PC-3 (cell line): ENCODE results near the gene HK1. TPM values are rescaled to one million over a fixed set of nuclear protein-coding genes. Genes with fewer than 3 reads are reported as not detected.

ENCODE experiments used
- ATAC-seq: fragments of 200-7000 bp; cut with Tn5 transposase; 2 replicates; pipeline ENCODE4 v1.9.1; 2020; ENCODE audit warnings: mild to moderate bottlenecking, moderate library complexity
- BruUV-seq: library from RNA; stranded (reverse); fragments of 400-500 nt; replicated peaks from 2 replicates; lab custom pipeline; 2021; lab: Mats Ljungman, UMichigan
- CTCF ChIA-PET: fragments of 300-600 bp; sonication (Branson Sonifier 250); formaldehyde crosslinking; loops from one replicate; lab custom pipeline; 2022; ENCODE audit warnings: antibody characterized with exemption; lab: Charles Lee
- POLR2A ChIA-PET: fragments of 300-600 bp; sonication (Branson Sonifier 250); formaldehyde crosslinking; loops from one replicate; lab custom pipeline; 2022; ENCODE audit warnings: antibody characterized with exemption; ENCODE audit not compliant: unreplicated experiment; lab: Charles Lee
- DNase-seq: peaks from one replicate; pipeline ENCODE4 v3.0.0-alpha.2; 2015
- H2AFZ ChIP-seq: fragments of 300-600 bp; sonication (generic); 2 replicates; pipeline ENCODE4 v1.6.0; 2016; ENCODE audit warnings: antibody characterized with exemption, low read length
- H3F3A ChIP-seq: fragments of 300-600 bp; sonication (generic); one replicate; pipeline ENCODE4 v1.6.0; 2017; ENCODE audit warnings: antibody characterized with exemption, low read length, control low read depth, mild to moderate bottlenecking; ENCODE audit not compliant: unreplicated experiment
- H3K27ac ChIP-seq: fragments of 300-600 bp; sonication (generic); 2 replicates; pipeline ENCODE4 v1.5.1; 2016; ENCODE audit warnings: mild to moderate bottlenecking, low read length
- H3K27me3 ChIP-seq: fragments of 300-600 bp; sonication (generic); 2 replicates; pipeline ENCODE4 v1.6.1; 2016; ENCODE audit warnings: low read length, mixed read lengths
- H3K36me3 ChIP-seq: fragments of 300-600 bp; sonication (generic); 2 replicates; pipeline ENCODE4 v1.6.1; 2016; ENCODE audit warnings: low read depth, mixed run types, low read length, mixed read lengths
- H3K4me1 ChIP-seq: fragments of 300-600 bp; sonication (generic); 2 replicates; pipeline ENCODE4 v1.5.1; 2016; ENCODE audit warnings: low read length; ENCODE audit not compliant: insufficient read depth
- H3K4me2 ChIP-seq: fragments of 300-600 bp; sonication (generic); 2 replicates; pipeline ENCODE4 v1.6.0; 2016; ENCODE audit warnings: low read length
- H3K4me3 ChIP-seq: fragments of 300-600 bp; sonication (generic); 2 replicates; pipeline ENCODE4 v1.5.1; 2016; ENCODE audit warnings: mild to moderate bottlenecking, low read length, mixed read lengths
- H3K79me2 ChIP-seq: fragments of 300-600 bp; sonication (generic); 2 replicates; pipeline ENCODE4 v1.6.1; 2017; ENCODE audit warnings: low read length, mixed read lengths
- H3K9ac ChIP-seq: fragments of 300-600 bp; sonication (generic); 2 replicates; pipeline ENCODE4 v1.6.0; 2016; ENCODE audit warnings: mild to moderate bottlenecking, low read length
- H3K9me2 ChIP-seq: fragments of 300-600 bp; sonication (generic); replicated peaks from 2 replicates; pipeline ENCODE4 v1.6.1; 2016; ENCODE audit warnings: mixed run types, low read length, mixed read lengths
- H3K9me3 ChIP-seq: fragments of 300-600 bp; sonication (generic); 2 replicates; pipeline ENCODE4 v1.6.1; 2016; ENCODE audit warnings: low read length, mixed read lengths
- H4K20me1 ChIP-seq: fragments of 300-600 bp; sonication (generic); 2 replicates; pipeline ENCODE4 v1.6.1; 2016; ENCODE audit warnings: low read length, mixed read lengths
- EZH2 ChIP-seq: fragments of 300-600 bp; sonication (generic); IDR thresholded peaks from one replicate; pipeline ENCODE4 v1.6.1; 2017; ENCODE audit warnings: antibody characterized with exemption, mild to moderate bottlenecking, low read length; ENCODE audit not compliant: unreplicated experiment
- EZH2phosphoT487 ChIP-seq: fragments of 300-600 bp; sonication (generic); IDR thresholded peaks from 2 replicates; pipeline ENCODE4 v1.6.1; 2018; ENCODE audit warnings: mild to moderate bottlenecking, antibody characterized with exemption, low read length, borderline replicate concordance
- intact Hi-C: fragments of 100-400 bp; cut with micrococcal nuclease; formaldehyde crosslinking; loops from 2 replicates; pipeline ENCODE4 v1.9.0; 2023
- total RNA-seq: library from RNA; depleted of rRNA; stranded (reverse); fragments of >200 nt; gene quantifications from 2 replicates; pipeline ENCODE4 v1.2.3, GENCODE V29; 2014
- TF ChIP-seq, protein P1 (sequence below): fragments of 300-600 bp; sonication (generic); conservative IDR thresholded peaks from 2 replicates; pipeline ENCODE4 v1.5.1; 2017; ENCODE audit warnings: antibody characterized with exemption, low read depth, mild to moderate bottlenecking, low read length

Gene HK1
- total RNA-seq, 1 experiment from 2014 or later, result 189 TPM

DNA sequence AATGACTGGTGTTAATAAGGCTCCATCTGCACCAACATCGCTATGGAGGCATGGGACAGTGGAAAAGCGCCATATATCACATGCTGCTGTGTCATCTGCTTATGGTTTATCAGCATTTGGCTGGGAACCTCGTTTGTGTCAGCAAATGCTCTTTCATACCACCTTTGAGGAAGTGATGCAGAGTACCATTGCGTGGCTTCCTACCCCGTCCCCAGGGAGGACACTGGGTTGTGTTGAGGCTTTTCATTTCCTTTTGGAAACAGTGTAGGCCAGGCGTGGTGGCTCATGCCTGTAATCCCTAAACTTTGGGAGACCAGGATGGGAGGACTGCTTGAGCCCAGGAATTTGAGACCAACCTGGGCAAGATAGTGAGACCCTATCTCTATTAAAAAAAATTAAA is 131.7 kb downstream of the HK1 start:
- Histone ChIP-seq H4K20me1 (no peaks in the 10 kb centered on the region), H3K4me1 (peaks cover 26% of the 10 kb centered on the region), H3K4me2 (no peak overlapping the region), H2AFZ (no peak overlapping the region), H3F3A (no peaks in the 10 kb centered on the region), H3K9me2 (no peaks in the 10 kb centered on the region), H3K79me2 (no peaks in the 10 kb centered on the region), H3K36me3 (no peaks in the 10 kb centered on the region), H3K27me3 (no peaks in the 10 kb centered on the region), H3K4me3 (no peak overlapping the region), H3K27ac (no peak overlapping the region), H3K9me3 (no peaks in the 10 kb centered on the region), H3K9ac (no peak overlapping the region)
- POLR2A ChIA-PET, result no interaction called here
- BruUV-seq, result no TSS peak
- no peak for ATAC-seq
- no peak for DNase-seq
- TF ChIP-seq EZH2phosphoT487, result no peak
- TF ChIP-seq, protein P1, sequence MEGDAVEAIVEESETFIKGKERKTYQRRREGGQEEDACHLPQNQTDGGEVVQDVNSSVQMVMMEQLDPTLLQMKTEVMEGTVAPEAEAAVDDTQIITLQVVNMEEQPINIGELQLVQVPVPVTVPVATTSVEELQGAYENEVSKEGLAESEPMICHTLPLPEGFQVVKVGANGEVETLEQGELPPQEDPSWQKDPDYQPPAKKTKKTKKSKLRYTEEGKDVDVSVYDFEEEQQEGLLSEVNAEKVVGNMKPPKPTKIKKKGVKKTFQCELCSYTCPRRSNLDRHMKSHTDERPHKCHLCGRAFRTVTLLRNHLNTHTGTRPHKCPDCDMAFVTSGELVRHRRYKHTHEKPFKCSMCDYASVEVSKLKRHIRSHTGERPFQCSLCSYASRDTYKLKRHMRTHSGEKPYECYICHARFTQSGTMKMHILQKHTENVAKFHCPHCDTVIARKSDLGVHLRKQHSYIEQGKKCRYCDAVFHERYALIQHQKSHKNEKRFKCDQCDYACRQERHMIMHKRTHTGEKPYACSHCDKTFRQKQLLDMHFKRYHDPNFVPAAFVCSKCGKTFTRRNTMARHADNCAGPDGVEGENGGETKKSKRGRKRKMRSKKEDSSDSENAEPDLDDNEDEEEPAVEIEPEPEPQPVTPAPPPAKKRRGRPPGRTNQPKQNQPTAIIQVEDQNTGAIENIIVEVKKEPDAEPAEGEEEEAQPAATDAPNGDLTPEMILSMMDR, result no peak
- no peak for TF ChIP-seq EZH2
- intact Hi-C loops, result loop anchor here (2.0 to 5.0 kb wide), 2 partner anchors 37 to 173 kb away; no protein-coding TSS in a partner anchor
- CTCF ChIA-PET, result interaction anchor here (0.6 to 1.3 kb wide), 2 partner anchors 37 to 226 kb away, joined by 3 to 4 read pairs; no protein-coding TSS in a partner anchor

DNA sequence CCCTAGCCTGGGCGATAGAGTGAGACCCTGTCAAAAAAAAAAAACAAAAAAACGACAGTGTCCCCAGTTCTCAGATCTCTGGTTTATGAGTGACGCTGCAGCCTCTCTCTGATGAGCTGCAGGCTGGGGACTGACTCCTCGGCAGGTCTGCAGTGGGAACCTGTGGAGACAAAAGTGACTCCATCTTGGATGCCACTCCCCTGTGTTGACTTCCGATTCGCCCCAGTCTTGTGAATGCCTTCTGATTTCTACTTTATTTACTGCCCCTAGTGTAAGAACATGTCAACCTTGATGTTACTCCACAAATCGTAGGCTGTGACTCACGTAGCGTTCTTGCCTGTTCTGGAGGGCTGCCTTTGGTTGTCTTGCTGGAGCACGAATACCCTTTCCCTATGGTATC is 132.2 kb downstream of the HK1 start:
- Histone ChIP-seq H3K4me2 (no peak overlapping the region), H3K4me1 (peaks cover 21% of the 10 kb centered on the region), H3K4me3 (no peak overlapping the region), H2AFZ (no peak overlapping the region), H3K9ac (no peak overlapping the region), H3K27me3 (no peaks in the 10 kb centered on the region), H3K36me3 (no peaks in the 10 kb centered on the region), H3K9me2 (no peaks in the 10 kb centered on the region), H3K9me3 (no peaks in the 10 kb centered on the region), H3K79me2 (no peaks in the 10 kb centered on the region), H4K20me1 (no peaks in the 10 kb centered on the region), H3F3A (no peaks in the 10 kb centered on the region), H3K27ac (no peak overlapping the region)
- CTCF ChIA-PET, result interaction anchor here (0.6 to 1.3 kb wide), 2 partner anchors 37 to 226 kb away, joined by 3 to 4 read pairs; no protein-coding TSS in a partner anchor
- ATAC-seq (no peak), DNase-seq (no peak)
- POLR2A ChIA-PET, result no interaction called here
- TF ChIP-seq EZH2phosphoT487 (no peak), EZH2 (no peak)
- TF ChIP-seq, protein P1, result no peak
- intact Hi-C loops, result no loop called here
- no TSS peak for BruUV-seq

DNA sequence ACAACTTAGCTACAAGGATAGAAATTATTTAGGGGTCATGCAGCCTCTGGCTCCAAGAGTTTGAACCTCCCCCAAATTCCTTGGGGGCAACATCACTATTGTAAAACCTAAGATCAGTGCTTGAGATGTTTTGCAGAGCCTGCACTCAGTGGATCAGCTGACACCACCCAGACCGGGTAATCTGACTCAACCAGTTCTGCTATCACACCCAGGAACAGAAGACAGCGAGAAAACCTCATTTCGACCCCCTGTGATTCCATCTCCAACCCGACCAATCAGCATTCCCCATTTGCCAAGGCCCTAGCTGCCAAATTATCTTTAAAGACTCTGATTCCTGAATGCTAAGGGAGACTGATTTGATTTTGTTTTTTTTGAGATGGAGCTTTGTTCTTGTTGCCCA is 133.2 kb downstream of the HK1 start:
- no peak for ATAC-seq
- H3K27ac ChIP-seq, result no peak overlapping the region
- no peak overlapping the region for H3K4me3 ChIP-seq
- POLR2A ChIA-PET, result no interaction called here
- no peak for DNase-seq
- H3K4me2 ChIP-seq, result no peak overlapping the region
- no peak overlapping the region for H3K9ac ChIP-seq
- intact Hi-C loops, result no loop called here
- TF ChIP-seq, protein P1, result no peak
- no peak for TF ChIP-seq EZH2phosphoT487
- TF ChIP-seq EZH2, result no peak
- CTCF ChIA-PET, result interaction anchor here (0.6 to 1.3 kb wide), 2 partner anchors 36 to 96 kb away, joined by 3 read pairs; no protein-coding TSS in a partner anchor
- no peaks in the 10 kb centered on the region for H3K79me2 ChIP-seq
- no peaks in the 10 kb centered on the region for H4K20me1 ChIP-seq
- no peaks in the 10 kb centered on the region for H3K9me3 ChIP-seq
- H3F3A ChIP-seq, result no peaks in the 10 kb centered on the region
- H3K4me1 ChIP-seq, result peaks cover 13% of the 10 kb centered on the region
- BruUV-seq, result no TSS peak
- no peak overlapping the region for H2AFZ ChIP-seq
- H3K9me2 ChIP-seq, result no peaks in the 10 kb centered on the region
- H3K36me3 ChIP-seq, result no peaks in the 10 kb centered on the region
- H3K27me3 ChIP-seq, result no peaks in the 10 kb centered on the region
